Measurements from ENCODE around the gene TRAPPC8.
A peak's percentile ranks its signal among the peaks of the same experiment; 100 is the strongest.
"Not testable (repeated sequence)": the region's sequence is repeated elsewhere in the genome, so short reads cannot be mapped to it uniquely, and the experiment has no call there.

TRAPPC8 gene

GRCh38 chr18:31952223-31952622, 9.3 kb upstream of the TRAPPC8 start:
- H2AFZ ChIP-seq (ENCODE audit: insufficient read depth, low read length, poor library complexity): no peak overlapping the region
- H3K9me3 ChIP-seq (ENCODE audit: insufficient read depth, low read depth, low read length): no peaks in the 10 kb centered on the region
- H3K9ac ChIP-seq (ENCODE audit: low read length): no peak overlapping the region
- no peak overlapping the region for H3K4me2 ChIP-seq (ENCODE audit: low read length)
- no peak overlapping the region for H4K12ac ChIP-seq (ENCODE audit: low read depth, low read length)
- H3K4me1 ChIP-seq (ENCODE audit: control insufficient read depth in 1 of 2, insufficient read depth in 2 of 2, low read length in 2 of 2): peaks cover 2 to 3% of the 10 kb centered on the region in 2 experiments
- no peaks in the 10 kb centered on the region for H3K27me3 ChIP-seq (ENCODE audit: insufficient read depth, low read length)
- H3K14ac ChIP-seq (ENCODE audit: low read length): no peak overlapping the region
- H2BK5ac ChIP-seq (ENCODE audit: low read depth, low read length, poor library complexity): no peak overlapping the region
- H3K23ac ChIP-seq (ENCODE audit: low read length): no peak overlapping the region
- H3K4me3 ChIP-seq (ENCODE audit: low read depth, low read length): no peak overlapping the region
- WGBS (ENCODE audit: extremely low coverage, insufficient coverage, insufficient read length): no CpG with 5 or more reads among the region's 3 CpGs
- H2BK12ac ChIP-seq (ENCODE audit: low read length): no peak overlapping the region
- H3K27ac ChIP-seq (ENCODE audit: low read depth, low read length): no peak overlapping the region
- no peak overlapping the region for H4K8ac ChIP-seq (ENCODE audit: low read depth, low read length)
- H3K79me2 ChIP-seq (ENCODE audit: control insufficient read depth, insufficient read depth, low read length, poor library complexity): no peaks in the 10 kb centered on the region
- no peak overlapping the region for H4K91ac ChIP-seq (ENCODE audit: low read depth, low read length)
- H3K79me1 ChIP-seq (ENCODE audit: low read length): no peaks in the 10 kb centered on the region
- H3K18ac ChIP-seq (ENCODE audit: low read length): no peak overlapping the region
- H3K4ac ChIP-seq (ENCODE audit: low read depth, low read length): no peak overlapping the region
- no peak overlapping the region for H2AK5ac ChIP-seq (ENCODE audit: low read length)
- H3K36me3 ChIP-seq (ENCODE audit: control insufficient read depth in 1 of 2, insufficient read depth in 2 of 2, low read length in 2 of 2): no peaks in the 10 kb centered on the region
- DNase-seq: no peak
- H2BK120ac ChIP-seq (ENCODE audit: insufficient read depth, low read length, poor library complexity): no peak overlapping the region

- peaks cover 2 to 3% of the 10 kb centered on the region in 2 experiments for H3K4me1 ChIP-seq (ENCODE audit: control insufficient read depth in 1 of 2, insufficient read depth in 2 of 2, low read length in 2 of 2)
- no peak overlapping the region for H3K27ac ChIP-seq (ENCODE audit: low read depth, low read length)
- H3K27me3 ChIP-seq (ENCODE audit: insufficient read depth, low read length): no peaks in the 10 kb centered on the region
- H2BK120ac ChIP-seq (ENCODE audit: insufficient read depth, low read length, poor library complexity): no peak overlapping the region
- H3K9me3 ChIP-seq (ENCODE audit: insufficient read depth, low read depth, low read length): no peaks in the 10 kb centered on the region
- H3K23ac ChIP-seq (ENCODE audit: low read length): no peak overlapping the region
- no peak overlapping the region for H3K14ac ChIP-seq (ENCODE audit: low read length)
- no peak overlapping the region for H2AK5ac ChIP-seq (ENCODE audit: low read length)
- H3K36me3 ChIP-seq (ENCODE audit: control insufficient read depth in 1 of 2, insufficient read depth in 2 of 2, low read length in 2 of 2): no peaks in the 10 kb centered on the region
- no peaks in the 10 kb centered on the region for H3K79me2 ChIP-seq (ENCODE audit: control insufficient read depth, insufficient read depth, low read length, poor library complexity)
- H2BK5ac ChIP-seq (ENCODE audit: low read depth, low read length, poor library complexity): no peak overlapping the region
- H3K18ac ChIP-seq (ENCODE audit: low read length): no peak overlapping the region
- DNase-seq: no peak
- WGBS (ENCODE audit: extremely low coverage, insufficient coverage, insufficient read length): no CpG with 5 or more reads among the region's 3 CpGs
- no peaks in the 10 kb centered on the region for H3K79me1 ChIP-seq (ENCODE audit: low read length)
- no peak overlapping the region for H3K4ac ChIP-seq (ENCODE audit: low read depth, low read length)
- H3K9ac ChIP-seq (ENCODE audit: low read length): no peak overlapping the region
- no peak overlapping the region for H2BK12ac ChIP-seq (ENCODE audit: low read length)
- H4K8ac ChIP-seq (ENCODE audit: low read depth, low read length): no peak overlapping the region
- H3K4me3 ChIP-seq (ENCODE audit: low read depth, low read length): no peak overlapping the region
- H3K4me2 ChIP-seq (ENCODE audit: low read length): no peak overlapping the region
- H2AFZ ChIP-seq (ENCODE audit: insufficient read depth, low read length, poor library complexity): no peak overlapping the region
- no peak overlapping the region for H4K91ac ChIP-seq (ENCODE audit: low read depth, low read length)
- H4K12ac ChIP-seq (ENCODE audit: low read depth, low read length): no peak overlapping the region
Observed at GRCh38 chr18:31950583-31950982, 7.7 kb upstream of the TRAPPC8 start.

GRCh38 chr18:31948349-31948748, 5.4 kb upstream of the TRAPPC8 start:
- H4K8ac ChIP-seq (ENCODE audit: low read depth, low read length): not testable (repeated sequence)

GRCh38 chr18:31946305-31947046, 3.5 kb upstream of the TRAPPC8 start:
- Histone ChIP-seq H2AFZ (ENCODE audit: insufficient read depth, low read length, poor library complexity) (no peak overlapping the region), H4K12ac (ENCODE audit: low read depth, low read length) (no peak overlapping the region), H2BK5ac (ENCODE audit: low read depth, low read length, poor library complexity) (no peak overlapping the region), H2BK120ac (ENCODE audit: insufficient read depth, low read length, poor library complexity) (no peak overlapping the region), H3K4me3 (ENCODE audit: low read depth, low read length) (no peak overlapping the region), H3K9ac (ENCODE audit: low read length) (no peak overlapping the region), H3K14ac (ENCODE audit: low read length) (no peak overlapping the region), H3K9me3 (ENCODE audit: insufficient read depth, low read depth, low read length) (no peaks in the 10 kb centered on the region), H3K23ac (ENCODE audit: low read length) (no peak overlapping the region), H3K79me1 (ENCODE audit: low read length) (peaks cover 7% of the 10 kb centered on the region), H3K4ac (ENCODE audit: low read depth, low read length) (no peak overlapping the region), H3K27me3 (ENCODE audit: insufficient read depth, low read length) (no peaks in the 10 kb centered on the region), H3K36me3 (ENCODE audit: control insufficient read depth in 1 of 2, insufficient read depth in 2 of 2, low read length in 2 of 2) (no peaks in the 10 kb centered on the region), H2AK5ac (ENCODE audit: low read length) (no peak overlapping the region), H3K18ac (ENCODE audit: low read length) (no peak overlapping the region), H3K27ac (ENCODE audit: low read depth, low read length) (no peak overlapping the region), H3K4me2 (ENCODE audit: low read length) (no peak overlapping the region), H2BK12ac (ENCODE audit: low read length) (no peak overlapping the region), H4K91ac (ENCODE audit: low read depth, low read length) (no peak overlapping the region), H3K79me2 (ENCODE audit: control insufficient read depth, insufficient read depth, low read length, poor library complexity) (peaks cover 9% of the 10 kb centered on the region), H4K8ac (ENCODE audit: low read depth, low read length) (no peak overlapping the region), H3K4me1 (ENCODE audit: control insufficient read depth in 1 of 2, insufficient read depth in 2 of 2, low read length in 2 of 2) (peaks cover 2 to 3% of the 10 kb centered on the region in 2 experiments)
- no CpG with 5 or more reads among the region's 8 CpGs for WGBS (ENCODE audit: extremely low coverage, insufficient coverage, insufficient read length)
- DNase-seq: no peak

More at GRCh38 chr18:31948349-31948748, 5.4 kb upstream of the TRAPPC8 start:
- not testable (repeated sequence) for H2AFZ ChIP-seq (ENCODE audit: insufficient read depth, low read length, poor library complexity); H3K27ac ChIP-seq (ENCODE audit: low read depth, low read length); H3K9me3 ChIP-seq (ENCODE audit: insufficient read depth, low read depth, low read length); H3K4me1 ChIP-seq (ENCODE audit: control insufficient read depth in 1 of 2, insufficient read depth in 2 of 2, low read length in 2 of 2); H2AK5ac ChIP-seq (ENCODE audit: low read length); H2BK12ac ChIP-seq (ENCODE audit: low read length); H4K91ac ChIP-seq (ENCODE audit: low read depth, low read length); H3K14ac ChIP-seq (ENCODE audit: low read length); H3K79me2 ChIP-seq (ENCODE audit: control insufficient read depth, insufficient read depth, low read length, poor library complexity); H3K27me3 ChIP-seq (ENCODE audit: insufficient read depth, low read length); H3K4me3 ChIP-seq (ENCODE audit: low read depth, low read length); H4K12ac ChIP-seq (ENCODE audit: low read depth, low read length); H2BK5ac ChIP-seq (ENCODE audit: low read depth, low read length, poor library complexity); H3K4ac ChIP-seq (ENCODE audit: low read depth, low read length); H3K4me2 ChIP-seq (ENCODE audit: low read length); H3K79me1 ChIP-seq (ENCODE audit: low read length); H3K9ac ChIP-seq (ENCODE audit: low read length); H3K23ac ChIP-seq (ENCODE audit: low read length); H3K36me3 ChIP-seq (ENCODE audit: control insufficient read depth in 1 of 2, insufficient read depth in 2 of 2, low read length in 2 of 2); H3K18ac ChIP-seq (ENCODE audit: low read length)
- H2BK120ac ChIP-seq (ENCODE audit: insufficient read depth, low read length, poor library complexity): peak overlapping the region; percentile 11
- no CpG with 5 or more reads among the region's 9 CpGs for WGBS (ENCODE audit: extremely low coverage, insufficient coverage, insufficient read length)
- peak in 1 of 2 donors; percentile 14 for DNase-seq
